Fibroblast of the aortic adventitia (primary cell): ENCODE measurements around the gene INPPL1. TPM values are rescaled to one million over a fixed set of nuclear protein-coding genes. Genes with fewer than 3 reads are reported as not detected.

Experiments used
- DNase-seq: peaks from one replicate; pipeline ENCODE4 v3.0.0-alpha.2; 2010; ENCODE audit warnings: low read depth
- H3K4me3 ChIP-seq: 2 replicates; pipeline ENCODE4 v1.5.1; 2011; ENCODE audit warnings: low read depth, mild to moderate bottlenecking, control low read depth, low read length, moderate library complexity
- total RNA-seq: library from RNA; depleted of rRNA; stranded (reverse); fragments of >200 nt; gene quantifications from 2 replicates; pipeline ENCODE4 v1.2.3, GENCODE V29; 2012; ENCODE audit warnings: low replicate concordance
- TF ChIP-seq, protein P1 (sequence below): IDR thresholded peaks from 2 replicates; pipeline ENCODE4 v1.5.1; 2011; ENCODE audit warnings: mild to moderate bottlenecking, low read length, control low read depth, inconsistent platforms; ENCODE audit not compliant: insufficient read depth

The INPPL1 gene
- total RNA-seq, 1 donor = 54.6 TPM

DNA sequence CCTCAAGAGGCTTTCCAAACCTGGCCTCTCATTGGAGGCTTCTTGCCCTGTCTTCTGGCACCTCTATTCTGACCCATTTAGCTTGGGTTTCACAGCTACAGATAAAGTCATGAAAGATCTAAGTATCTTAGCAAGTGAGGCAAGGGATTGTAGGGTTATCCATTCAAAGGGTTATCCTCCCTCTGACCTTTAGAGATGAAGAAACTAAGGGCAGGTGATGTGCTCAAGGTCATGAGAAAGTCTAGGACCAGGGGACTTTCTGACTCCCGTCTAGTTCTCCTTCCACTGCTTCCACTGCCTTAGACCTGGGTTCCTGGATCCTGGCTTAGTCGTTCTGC is 12.2 kb downstream of the INPPL1 start:
- no peak for DNase-seq
- TF ChIP-seq, protein P1, sequence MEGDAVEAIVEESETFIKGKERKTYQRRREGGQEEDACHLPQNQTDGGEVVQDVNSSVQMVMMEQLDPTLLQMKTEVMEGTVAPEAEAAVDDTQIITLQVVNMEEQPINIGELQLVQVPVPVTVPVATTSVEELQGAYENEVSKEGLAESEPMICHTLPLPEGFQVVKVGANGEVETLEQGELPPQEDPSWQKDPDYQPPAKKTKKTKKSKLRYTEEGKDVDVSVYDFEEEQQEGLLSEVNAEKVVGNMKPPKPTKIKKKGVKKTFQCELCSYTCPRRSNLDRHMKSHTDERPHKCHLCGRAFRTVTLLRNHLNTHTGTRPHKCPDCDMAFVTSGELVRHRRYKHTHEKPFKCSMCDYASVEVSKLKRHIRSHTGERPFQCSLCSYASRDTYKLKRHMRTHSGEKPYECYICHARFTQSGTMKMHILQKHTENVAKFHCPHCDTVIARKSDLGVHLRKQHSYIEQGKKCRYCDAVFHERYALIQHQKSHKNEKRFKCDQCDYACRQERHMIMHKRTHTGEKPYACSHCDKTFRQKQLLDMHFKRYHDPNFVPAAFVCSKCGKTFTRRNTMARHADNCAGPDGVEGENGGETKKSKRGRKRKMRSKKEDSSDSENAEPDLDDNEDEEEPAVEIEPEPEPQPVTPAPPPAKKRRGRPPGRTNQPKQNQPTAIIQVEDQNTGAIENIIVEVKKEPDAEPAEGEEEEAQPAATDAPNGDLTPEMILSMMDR = no peak
- H3K4me3 ChIP-seq = no peak overlapping the region

DNA sequence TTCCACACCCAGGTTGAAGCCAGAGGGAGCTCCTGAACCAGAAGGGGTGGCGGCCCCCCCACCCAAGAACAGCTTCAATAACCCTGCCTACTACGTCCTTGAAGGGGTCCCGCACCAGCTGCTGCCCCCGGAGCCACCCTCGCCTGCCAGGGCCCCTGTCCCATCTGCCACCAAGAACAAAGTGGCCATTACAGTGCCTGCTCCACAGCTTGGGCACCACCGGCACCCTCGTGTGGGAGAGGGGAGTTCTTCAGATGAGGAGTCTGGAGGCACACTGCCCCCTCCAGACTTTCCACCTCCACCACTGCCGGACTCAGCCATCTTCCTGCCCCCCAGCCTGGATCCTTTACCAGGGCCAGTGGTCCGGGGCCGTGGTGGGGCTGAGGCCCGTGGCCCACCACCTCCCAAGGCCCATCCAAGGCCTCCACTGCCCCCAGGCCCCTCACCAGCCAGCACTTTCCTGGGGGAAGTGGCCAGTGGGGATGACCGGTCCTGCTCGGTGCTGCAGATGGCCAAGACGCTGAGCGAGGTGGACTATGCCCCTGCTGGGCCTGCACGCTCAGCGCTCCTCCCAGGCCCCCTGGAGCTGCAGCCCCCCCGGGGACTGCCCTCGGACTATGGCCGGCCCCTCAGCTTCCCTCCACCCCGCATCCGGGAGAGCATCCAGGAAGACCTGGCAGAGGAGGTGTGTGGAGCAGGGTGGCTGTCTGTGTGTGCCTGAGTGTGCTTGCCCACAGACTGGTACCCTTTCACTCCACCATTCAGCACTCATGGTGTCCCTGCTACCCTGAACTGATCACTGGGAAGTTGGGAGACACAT is 12.8 kb downstream of the INPPL1 start:
- H3K4me3 ChIP-seq = no peak overlapping the region
- TF ChIP-seq, protein P1 = no peak
- DNase-seq = no peak

DNA sequence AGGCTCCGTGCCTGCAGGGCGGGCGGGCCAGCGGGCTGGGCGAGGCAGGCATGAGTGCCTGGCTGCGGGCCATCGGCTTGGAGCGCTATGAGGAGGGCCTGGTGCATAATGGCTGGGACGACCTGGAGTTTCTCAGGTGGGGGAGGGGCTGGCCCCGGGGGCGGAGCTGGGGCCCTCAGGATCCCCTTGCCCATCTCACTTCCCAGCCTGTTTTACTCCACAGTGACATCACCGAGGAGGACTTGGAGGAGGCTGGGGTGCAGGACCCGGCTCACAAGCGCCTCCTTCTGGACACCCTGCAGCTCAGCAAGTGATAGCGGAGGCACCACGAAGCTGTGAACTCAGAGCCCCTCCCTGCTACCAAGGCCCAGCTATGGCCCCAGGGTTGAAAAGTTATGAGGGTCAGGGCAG is 13.5 kb downstream of the INPPL1 start:
- TF ChIP-seq, protein P1 = peak; percentile 68
- DNase-seq = peak; percentile 46
- no peak overlapping the region for H3K4me3 ChIP-seq

DNA sequence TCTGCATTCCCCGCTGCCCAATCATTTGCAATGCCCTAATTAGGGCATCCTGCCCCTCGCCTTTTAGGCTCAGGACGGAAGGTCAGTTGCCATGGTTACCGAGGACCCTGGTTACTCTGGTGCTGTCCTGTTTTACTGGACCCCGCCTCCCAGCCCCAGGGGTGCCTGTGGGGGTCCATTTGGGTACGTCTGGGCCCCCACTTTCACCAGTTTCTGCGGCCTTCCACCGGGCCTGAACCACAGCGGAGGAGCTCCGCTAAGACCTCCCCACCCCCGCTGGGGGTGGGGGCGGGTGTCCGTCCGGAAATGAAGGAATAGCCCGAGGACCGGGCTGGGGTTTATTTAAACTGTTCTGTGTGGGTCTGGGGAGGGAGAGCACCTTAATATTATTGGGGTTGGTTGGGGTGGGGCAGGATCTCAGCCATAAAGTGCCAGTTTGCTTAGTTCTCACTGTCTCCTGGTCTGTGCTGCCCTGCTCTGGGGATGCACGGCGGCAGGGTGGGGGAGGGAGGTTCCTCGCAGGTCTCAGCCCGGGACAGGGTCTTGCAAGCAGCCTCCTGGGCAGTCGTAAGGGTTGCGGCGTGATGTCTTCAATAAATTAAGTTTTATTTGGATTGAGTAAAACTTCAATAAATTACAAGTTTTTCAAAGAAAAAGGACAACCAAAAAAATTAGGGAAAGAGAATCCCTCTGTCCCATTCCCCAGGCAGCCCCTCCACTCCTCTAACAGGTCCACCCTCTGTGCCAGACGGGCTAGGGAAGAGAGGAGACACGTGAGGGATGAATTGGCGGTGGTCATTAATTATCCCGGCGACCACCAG is 14.1 kb downstream of the INPPL1 start:
- DNase-seq = no peak
- TF ChIP-seq, protein P1 = no peak
- no peak overlapping the region for H3K4me3 ChIP-seq

DNA sequence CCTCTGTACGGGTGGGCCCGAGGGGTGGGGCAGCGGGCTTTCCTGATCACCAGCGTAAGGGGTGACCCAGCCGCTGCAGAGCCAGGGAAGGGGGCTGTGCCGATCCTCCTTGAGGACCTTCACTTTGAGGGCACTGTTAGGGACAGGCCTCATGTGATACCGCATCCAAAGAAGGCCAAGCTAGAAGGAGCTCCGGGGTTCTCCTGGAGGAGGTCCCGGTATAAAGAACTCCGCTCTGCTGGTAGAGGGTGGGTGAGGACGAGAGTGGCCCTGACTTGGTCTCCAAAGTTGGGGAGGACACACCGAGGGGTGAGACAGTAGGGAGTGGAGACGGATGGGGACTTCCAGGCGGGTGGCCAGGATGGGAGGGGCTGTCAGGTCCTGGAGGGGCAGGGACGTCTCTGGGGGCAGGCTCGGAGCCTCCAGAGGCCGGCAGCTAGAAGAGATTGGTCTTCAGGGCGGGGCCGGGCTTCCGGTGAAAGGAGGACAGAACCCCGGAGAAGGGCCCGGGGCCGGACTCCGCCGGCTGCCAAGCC is 14.8 kb downstream of the INPPL1 start:
- peak overlapping the region; percentile 41 for H3K4me3 ChIP-seq
- TF ChIP-seq, protein P1 = no peak
- peak; percentile 44 for DNase-seq

DNA sequence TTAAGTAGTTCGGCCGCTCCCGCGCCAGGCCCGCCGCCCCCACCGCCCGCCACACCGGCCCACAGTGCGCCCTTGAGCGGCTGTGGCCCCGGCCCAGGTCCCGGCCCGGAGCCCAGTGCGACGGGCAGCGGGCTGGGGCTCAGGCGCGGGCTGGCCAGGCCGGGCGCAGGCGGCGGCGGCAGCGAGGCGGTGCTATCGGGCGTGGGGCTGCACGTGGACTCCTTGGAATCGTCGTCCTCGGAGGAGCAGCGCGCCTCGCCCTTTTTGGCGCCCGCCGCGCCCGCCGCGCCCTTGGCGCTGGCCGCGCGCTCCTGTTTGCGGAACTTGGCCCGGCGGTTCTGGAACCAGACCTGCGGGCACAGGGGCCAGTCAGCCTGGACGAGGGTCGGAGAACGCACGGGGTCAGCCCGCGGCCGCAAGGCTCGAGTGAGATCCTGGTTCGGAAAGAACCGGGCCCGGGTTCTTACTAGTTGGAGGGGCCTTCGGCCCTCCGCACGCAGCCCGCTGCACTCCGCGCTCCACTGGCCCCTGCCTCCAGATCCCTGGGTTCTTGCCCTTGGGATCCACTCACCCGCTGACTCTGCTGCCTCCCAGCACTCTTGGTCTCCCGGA is 15.4 kb downstream of the INPPL1 start:
- TF ChIP-seq, protein P1 = peak; percentile 15

More for the DNA sequence above, 15.4 kb downstream of the INPPL1 start:
- H3K4me3 ChIP-seq = peak overlapping the region; percentile 22
- DNase-seq = peak; percentile 46
